ENCODE data around the gene JAM3. TPM values are rescaled to one million over a fixed set of nuclear protein-coding genes. Genes with fewer than 3 reads are reported as not detected.

Gene JAM3
- total RNA-seq, 1 experiment from 2014 or later: 34.4 TPM

DNA sequence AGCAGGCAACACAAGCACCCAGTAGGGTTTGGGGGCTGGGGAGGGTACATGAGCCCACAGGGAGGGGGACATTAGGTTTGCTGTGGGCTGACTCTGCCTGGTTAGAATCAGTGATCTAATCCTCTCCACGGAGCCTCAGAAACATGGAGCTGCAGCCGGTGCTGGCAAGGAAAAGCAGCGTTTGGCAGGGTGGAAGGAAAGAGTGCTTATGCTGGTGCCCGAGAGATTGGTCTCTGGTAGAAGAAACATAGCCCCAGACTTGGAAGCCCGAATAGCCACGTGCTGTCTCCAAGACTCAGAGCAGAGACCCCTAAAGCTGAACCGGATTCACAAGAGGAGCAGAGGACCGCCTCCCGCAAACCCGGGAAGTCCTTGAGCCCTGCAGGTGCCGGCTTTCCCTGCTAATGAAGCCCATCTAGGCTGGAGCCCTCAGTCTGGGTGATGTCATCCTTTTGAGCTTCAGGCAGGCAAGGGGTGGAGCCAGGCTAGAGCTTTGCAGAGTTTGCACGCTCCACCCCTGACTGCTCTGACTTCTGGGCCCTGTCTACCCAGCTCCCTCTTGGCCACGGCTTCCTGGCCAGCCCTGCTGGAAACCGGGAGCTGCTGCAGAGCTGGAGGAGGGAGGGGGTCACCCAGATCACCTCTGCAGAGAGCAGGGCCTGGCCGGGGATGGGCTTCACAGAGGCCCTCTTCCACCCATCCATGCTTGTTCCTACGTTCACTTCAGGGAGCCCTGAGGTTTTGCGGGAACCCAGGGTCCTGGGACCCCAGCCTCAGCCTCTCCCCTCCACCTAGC is 35.0 kb upstream of the JAM3 start:
- H3K27me3 ChIP-seq (ENCODE audit: control insufficient read depth, insufficient read depth, low read length): peaks cover 18% of the 10 kb centered on the region
- H3K4me3 ChIP-seq (ENCODE audit: insufficient read depth, low read depth, low read length): peak overlapping the region; percentile 17; the same call in 1 of the 2 replicates
- DNase-seq: peak; percentile 91
- H3K36me3 ChIP-seq (replicated peaks; ENCODE audit: control insufficient read depth, insufficient read depth, low read length): no peaks in the 10 kb centered on the region

DNA sequence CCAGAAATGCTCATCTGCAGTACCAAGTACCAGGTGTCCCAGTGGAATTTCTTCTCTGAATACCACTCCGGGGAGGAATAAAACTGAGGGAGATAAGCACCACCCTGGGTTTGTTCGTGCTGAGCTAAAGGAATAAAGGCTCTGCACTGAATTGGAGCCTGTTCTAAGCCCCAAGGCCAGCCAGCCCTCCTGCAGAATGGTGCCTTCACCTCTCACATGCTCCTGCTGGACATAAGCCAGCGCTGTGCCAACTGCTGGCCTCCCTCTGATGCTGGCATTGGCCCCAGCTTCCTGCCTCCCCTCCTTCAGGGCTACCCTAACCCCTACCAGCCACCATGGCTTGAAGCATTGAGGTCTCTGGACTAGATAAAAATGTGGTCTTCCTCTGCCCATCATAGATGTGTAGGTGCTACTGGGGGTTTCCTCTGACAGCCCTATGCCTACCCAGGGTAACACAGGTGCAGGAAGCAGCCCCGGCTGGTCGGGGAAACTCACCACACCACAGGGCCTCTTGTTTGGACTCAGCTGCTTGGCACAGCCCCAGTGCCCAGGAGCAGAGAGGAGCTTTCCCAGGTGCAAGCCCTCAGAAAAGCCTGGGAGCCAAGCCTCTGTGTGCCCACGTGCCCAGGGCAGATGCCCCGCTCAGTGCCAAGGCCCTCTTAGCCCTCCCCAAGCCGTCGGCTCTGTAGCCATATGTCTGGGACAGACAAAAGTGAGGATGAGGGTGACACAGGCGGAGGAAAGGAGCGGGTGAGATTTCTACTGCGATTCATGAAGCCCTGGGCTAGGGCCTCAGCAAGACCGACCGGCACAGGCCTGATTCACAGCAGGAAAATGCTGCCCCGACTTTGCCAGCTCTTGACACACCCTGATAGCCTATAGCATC is 34.1 kb upstream of the JAM3 start:
- peaks cover 17% of the 10 kb centered on the region for H3K27me3 ChIP-seq (ENCODE audit: control insufficient read depth, insufficient read depth, low read length)
- H3K36me3 ChIP-seq (replicated peaks; ENCODE audit: control insufficient read depth, insufficient read depth, low read length): no peaks in the 10 kb centered on the region
- H3K4me3 ChIP-seq (ENCODE audit: insufficient read depth, low read depth, low read length): no peak overlapping the region
- DNase-seq: no peak

DNA sequence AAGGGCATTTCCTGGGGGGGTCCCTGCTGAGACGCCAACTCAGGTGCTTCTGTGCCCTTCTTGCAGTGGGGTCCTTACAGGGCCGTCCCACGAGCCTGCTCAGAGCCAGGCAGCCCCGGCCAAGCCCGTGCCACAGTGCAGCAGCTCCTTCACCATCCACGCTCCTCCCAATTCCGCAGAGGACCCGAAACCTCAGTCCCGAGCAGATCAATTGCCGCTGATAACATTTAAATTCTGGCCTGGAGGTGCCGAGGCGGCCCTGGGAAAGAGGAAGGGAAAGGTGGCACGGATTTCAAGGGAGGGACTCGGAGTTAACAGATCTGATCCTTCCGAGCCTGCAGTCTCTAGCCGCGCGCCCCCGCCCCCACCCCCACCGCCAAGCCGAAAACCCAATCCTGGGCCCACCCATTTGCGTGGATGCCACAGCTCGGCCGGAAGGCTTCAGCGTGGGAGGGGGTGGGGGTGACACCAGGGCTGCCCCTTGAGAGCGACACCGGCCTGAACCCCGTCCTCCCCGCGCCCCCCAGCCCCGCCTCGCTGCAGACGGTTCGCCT is 32.3 kb upstream of the JAM3 start:
- Histone ChIP-seq H3K36me3 (replicated peaks; ENCODE audit: control insufficient read depth, insufficient read depth, low read length) (no peaks in the 10 kb centered on the region), H3K27me3 (ENCODE audit: control insufficient read depth, insufficient read depth, low read length) (peaks cover 9% of the 10 kb centered on the region), H3K4me3 (ENCODE audit: insufficient read depth, low read depth, low read length) (peak overlapping the region; percentile 69)
- DNase-seq: peak; percentile 80

- DNase-seq: peak; percentile 91
- peak overlapping the region; percentile 69 for H3K4me3 ChIP-seq (ENCODE audit: insufficient read depth, low read depth, low read length)
- H3K36me3 ChIP-seq (replicated peaks; ENCODE audit: control insufficient read depth, insufficient read depth, low read length): no peaks in the 10 kb centered on the region
- peaks cover 6% of the 10 kb centered on the region for H3K27me3 ChIP-seq (ENCODE audit: control insufficient read depth, insufficient read depth, low read length)
These were observed 31.6 kb upstream of the JAM3 start for GRCh38 chr11:134037046-134037908.

DNA sequence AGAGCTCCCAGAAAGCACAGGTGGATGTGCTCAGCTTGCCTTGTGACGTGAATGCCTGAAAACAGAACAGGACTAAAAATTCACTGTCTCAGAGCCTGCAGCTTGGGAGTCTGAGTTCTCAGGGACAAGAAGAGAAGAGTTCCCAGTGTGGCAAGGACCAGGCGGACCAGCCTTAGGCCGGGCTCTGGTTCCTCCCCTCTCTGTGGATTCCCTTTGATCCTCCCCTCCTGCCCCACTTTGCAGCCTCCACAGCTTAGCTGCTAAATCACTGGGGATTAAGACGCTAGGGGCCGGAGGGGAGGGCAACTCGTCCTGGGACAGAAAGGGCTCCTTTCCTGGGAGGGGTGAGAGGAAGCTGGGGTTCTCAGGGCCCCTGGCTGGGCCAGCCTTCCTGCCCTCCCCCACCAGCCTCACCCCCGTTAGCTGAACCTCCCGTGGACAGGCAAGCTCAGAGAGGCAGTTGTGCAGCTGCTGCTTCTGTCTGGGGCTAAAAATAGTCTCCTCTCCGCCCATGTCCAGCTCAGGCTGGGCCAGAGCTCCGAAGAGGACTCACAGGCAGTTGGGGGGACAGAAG is 29.9 kb upstream of the JAM3 start:
- no peak overlapping the region for H3K4me3 ChIP-seq (ENCODE audit: insufficient read depth, low read depth, low read length)
- no peak for DNase-seq
- H3K27me3 ChIP-seq (ENCODE audit: control insufficient read depth, insufficient read depth, low read length): no peaks in the 10 kb centered on the region

DNA sequence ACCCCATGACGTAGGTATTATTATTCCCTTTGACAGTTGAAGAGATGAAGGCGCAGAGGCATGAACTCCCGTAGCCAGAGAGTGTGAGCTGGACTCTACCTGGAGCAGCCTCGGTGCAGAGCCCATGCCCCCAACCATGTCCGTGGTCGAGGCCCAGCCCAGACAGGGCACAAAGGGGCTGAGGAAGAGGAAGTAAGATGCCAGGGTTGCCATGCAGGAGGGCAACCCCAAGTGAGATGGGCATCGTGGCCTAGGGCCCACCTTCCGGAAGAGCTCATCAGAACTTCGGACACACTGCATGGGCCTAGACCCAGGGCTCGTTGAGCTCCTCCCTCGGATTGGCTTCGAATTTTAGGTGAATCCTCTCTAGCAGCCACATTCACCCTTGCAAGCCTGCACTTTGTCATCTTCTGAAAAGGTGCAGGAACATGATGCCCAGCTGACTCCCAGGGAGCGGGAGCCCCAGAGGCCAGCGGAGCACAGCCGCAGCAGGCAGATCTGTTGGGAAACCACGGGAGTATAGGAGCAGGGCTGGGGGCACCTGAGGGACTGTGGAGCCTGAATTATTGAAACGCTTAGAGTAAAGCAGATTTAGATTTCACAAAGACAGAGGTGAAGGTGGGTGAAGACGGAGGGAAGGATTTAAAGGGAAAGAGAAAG is 29.0 kb upstream of the JAM3 start:
- Histone ChIP-seq H3K4me3 (ENCODE audit: insufficient read depth, low read depth, low read length) (no peak overlapping the region), H3K36me3 (replicated peaks; ENCODE audit: control insufficient read depth, insufficient read depth, low read length) (no peaks in the 10 kb centered on the region), H3K27me3 (ENCODE audit: control insufficient read depth, insufficient read depth, low read length) (no peaks in the 10 kb centered on the region)
- DNase-seq: no peak

More for the DNA sequence above, 29.9 kb upstream of the JAM3 start:
- no peaks in the 10 kb centered on the region for H3K36me3 ChIP-seq (replicated peaks; ENCODE audit: control insufficient read depth, insufficient read depth, low read length)

DNA sequence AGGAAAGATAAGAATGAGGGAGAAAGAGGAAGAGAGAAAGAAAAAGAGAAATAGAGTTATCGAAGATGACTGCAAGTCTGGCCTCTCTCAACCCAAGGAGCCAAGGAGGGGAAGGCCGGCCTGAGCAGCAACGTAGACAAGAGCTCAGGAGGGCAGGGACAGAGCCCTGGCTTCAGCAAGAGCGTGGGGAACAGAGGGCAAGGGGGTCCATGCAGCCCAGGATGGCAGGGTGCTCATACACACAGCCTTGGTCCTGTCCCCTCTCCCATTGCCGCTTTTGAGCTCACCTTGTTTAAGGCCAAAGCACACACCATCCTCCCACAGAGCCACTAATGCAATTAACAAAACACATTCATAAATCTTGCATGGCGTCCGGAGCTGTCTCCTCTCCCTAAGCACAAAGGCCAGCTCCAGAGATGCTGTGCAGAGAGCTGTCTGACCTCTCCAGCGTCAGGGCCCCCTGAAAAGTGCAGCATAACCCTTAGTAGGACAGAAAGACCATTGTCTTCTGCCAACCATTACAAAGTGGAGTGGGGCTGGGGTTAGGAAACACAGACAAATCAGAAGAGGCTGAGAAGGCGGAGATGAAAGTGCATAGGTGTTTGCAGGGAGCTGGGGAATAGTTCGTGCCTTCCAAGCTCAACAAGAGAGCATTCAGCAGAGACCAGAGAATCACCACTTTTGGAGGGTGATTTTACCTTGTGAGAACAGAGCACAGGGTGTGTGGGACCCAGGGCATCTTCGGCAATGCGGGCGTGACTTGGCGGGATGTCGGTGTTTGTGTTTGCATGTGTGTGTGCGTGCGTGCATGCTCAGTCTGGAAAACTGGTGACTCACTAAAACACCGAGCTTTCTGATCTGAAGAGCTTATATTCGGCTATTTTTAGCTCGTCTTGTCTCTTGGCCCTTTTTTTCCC is 28.2 kb upstream of the JAM3 start:
- H3K36me3 ChIP-seq (replicated peaks; ENCODE audit: control insufficient read depth, insufficient read depth, low read length): no peaks in the 10 kb centered on the region
- DNase-seq: no peak
- no peaks in the 10 kb centered on the region for H3K27me3 ChIP-seq (ENCODE audit: control insufficient read depth, insufficient read depth, low read length)
- no peak overlapping the region for H3K4me3 ChIP-seq (ENCODE audit: insufficient read depth, low read depth, low read length)

GRCh38 chr11:134041349-134041748 is 27.5 kb upstream of the JAM3 start:
- DNase-seq: no peak
- H3K27me3 ChIP-seq (ENCODE audit: control insufficient read depth, insufficient read depth, low read length): no peaks in the 10 kb centered on the region
- H3K4me3 ChIP-seq (ENCODE audit: insufficient read depth, low read depth, low read length): no peak overlapping the region
- no peaks in the 10 kb centered on the region for H3K36me3 ChIP-seq (replicated peaks; ENCODE audit: control insufficient read depth, insufficient read depth, low read length)

DNA sequence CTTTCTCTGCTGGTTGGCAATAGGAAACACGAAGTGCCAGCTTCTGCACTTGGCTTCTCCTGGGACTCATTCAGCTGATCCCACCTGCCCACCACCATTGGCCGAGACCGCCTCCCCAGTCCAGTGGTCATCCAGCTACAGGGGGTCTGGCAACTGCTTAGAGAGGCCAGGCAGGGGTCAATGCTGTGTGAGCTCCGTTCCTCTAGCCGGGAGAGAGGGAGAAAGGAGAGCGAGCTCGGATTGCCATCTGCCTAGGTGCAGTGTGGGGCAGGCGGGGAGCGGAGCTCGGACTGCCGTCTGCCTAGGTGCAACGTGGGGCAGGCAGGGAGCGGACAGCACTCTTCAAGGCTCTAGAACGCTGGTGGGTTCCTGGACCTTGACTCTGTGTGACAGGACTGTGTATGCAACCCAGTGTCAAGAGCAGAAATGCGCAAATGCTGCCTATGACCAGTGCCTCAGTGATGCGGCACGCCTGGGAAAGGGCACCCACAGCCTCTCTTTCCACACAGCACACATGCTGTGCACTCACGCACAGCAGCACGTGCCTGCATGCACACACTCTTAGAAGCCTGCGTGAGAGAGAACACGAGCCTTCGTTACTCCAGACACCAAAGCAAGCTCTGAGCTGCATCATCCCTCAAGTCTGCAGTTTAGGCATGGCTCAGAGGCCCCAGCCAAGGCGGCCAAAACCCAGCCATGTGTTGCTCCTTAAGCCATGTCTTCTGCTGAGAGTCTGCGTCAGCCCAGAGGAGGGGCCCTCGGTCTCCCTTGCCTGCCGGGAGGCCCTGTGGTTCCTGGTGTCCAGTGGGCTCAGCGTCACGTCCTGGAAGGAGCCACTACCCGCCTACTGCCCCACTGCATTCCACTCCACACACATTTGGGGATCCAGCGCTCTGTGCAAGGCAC is 26.8 kb upstream of the JAM3 start:
- DNase-seq: no peak
- Histone ChIP-seq H3K36me3 (replicated peaks; ENCODE audit: control insufficient read depth, insufficient read depth, low read length) (no peaks in the 10 kb centered on the region), H3K27me3 (ENCODE audit: control insufficient read depth, insufficient read depth, low read length) (peaks cover 1% of the 10 kb centered on the region; the same call in 1 of the 2 replicates), H3K4me3 (ENCODE audit: insufficient read depth, low read depth, low read length) (no peak overlapping the region)

DNA sequence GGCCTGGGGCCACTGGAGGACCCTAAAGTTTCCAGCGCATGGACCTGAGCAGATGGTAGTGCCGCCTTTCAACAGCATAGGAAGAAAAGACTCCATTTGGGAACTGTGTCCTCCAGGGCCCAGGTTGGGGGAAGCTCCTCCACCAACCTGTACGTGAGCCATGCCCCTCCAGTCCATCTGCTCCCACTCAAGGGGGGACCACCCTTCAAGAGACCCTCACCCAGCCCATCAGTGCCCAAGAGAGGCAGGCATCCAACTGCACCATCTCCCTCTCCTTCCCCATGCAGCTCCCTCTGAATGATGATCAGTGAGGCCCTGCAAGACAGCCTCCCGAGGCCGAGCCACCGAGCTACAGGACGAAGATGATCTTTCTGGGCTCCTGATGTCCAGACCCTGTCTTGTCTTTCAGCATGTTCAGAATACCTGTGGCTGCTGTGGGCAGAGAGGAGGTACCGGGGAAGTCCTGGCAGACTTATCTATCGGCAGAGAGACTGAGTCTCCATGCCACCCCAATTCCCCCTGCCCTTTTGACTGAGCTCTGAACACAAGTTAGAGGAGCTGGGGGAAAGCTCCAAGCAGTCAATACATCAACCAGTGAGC is 25.0 kb upstream of the JAM3 start:
- Histone ChIP-seq H3K4me3 (ENCODE audit: insufficient read depth, low read depth, low read length) (no peak overlapping the region), H3K27me3 (ENCODE audit: control insufficient read depth, insufficient read depth, low read length) (peaks cover 1% of the 10 kb centered on the region), H3K36me3 (replicated peaks; ENCODE audit: control insufficient read depth, insufficient read depth, low read length) (no peaks in the 10 kb centered on the region)
- no peak for DNase-seq

GRCh38 chr11:134044514-134045284 is 24.2 kb upstream of the JAM3 start:
- Histone ChIP-seq H3K27me3 (ENCODE audit: control insufficient read depth, insufficient read depth, low read length) (peaks cover 1% of the 10 kb centered on the region), H3K36me3 (replicated peaks; ENCODE audit: control insufficient read depth, insufficient read depth, low read length) (no peaks in the 10 kb centered on the region), H3K4me3 (ENCODE audit: insufficient read depth, low read depth, low read length) (no peak overlapping the region)
- DNase-seq: no peak
